NCI-H526 treated with DMSO at 0.1 percent for 48 hours (cell line): ENCODE data around the gene MYO15A.

Source experiments
- DNase-seq: peaks from one replicate; lab custom pipeline; 2025; lab: John Stamatoyannopoulos, UW

Gene MYO15A

GRCh38 chr17:18156976-18157280 is 48.4 kb downstream of the MYO15A start:
- DNase-seq = no peak

GRCh38 chr17:18157354-18157985 is 48.9 kb downstream of the MYO15A start:
- no peak for DNase-seq

GRCh38 chr17:18158022-18158600 is 49.6 kb downstream of the MYO15A start:
- DNase-seq = peak; percentile 44

GRCh38 chr17:18159551-18160120 is 51.1 kb downstream of the MYO15A start:
- DNase-seq = no peak

- DNase-seq = no peak
These were observed 51.7 kb downstream of the MYO15A start for GRCh38 chr17:18160128-18160856.

- no peak for DNase-seq
These were observed 52.9 kb downstream of the MYO15A start for GRCh38 chr17:18161207-18162145.

- no peak for DNase-seq
These were observed 55.0 kb downstream of the MYO15A start for GRCh38 chr17:18163547-18163946.

- no peak for DNase-seq
These were observed 58.3 kb downstream of the MYO15A start for GRCh38 chr17:18166894-18167293.

GRCh38 chr17:18167421-18167820 is 58.9 kb downstream of the MYO15A start:
- DNase-seq = no peak

GRCh38 chr17:18172531-18173278 is 64.1 kb downstream of the MYO15A start:
- DNase-seq = no peak

GRCh38 chr17:18173740-18174139 is 65.2 kb downstream of the MYO15A start:
- DNase-seq = no peak

- no peak for DNase-seq
These were observed 67.6 kb downstream of the MYO15A start for GRCh38 chr17:18176176-18176575.

- DNase-seq = no peak
These were observed 68.6 kb downstream of the MYO15A start for GRCh38 chr17:18177133-18177532.

GRCh38 chr17:18177722-18178121 is 69.2 kb downstream of the MYO15A start:
- DNase-seq = no peak

GRCh38 chr17:18179196-18179595 is 70.6 kb downstream of the MYO15A start:
- no peak for DNase-seq

GRCh38 chr17:18179804-18180203 is 71.2 kb downstream of the MYO15A start:
- DNase-seq = no peak

- no peak for DNase-seq
These were observed 72.8 kb downstream of the MYO15A start for GRCh38 chr17:18181358-18181757.

- DNase-seq = no peak
These were observed 73.8 kb downstream of the MYO15A start for GRCh38 chr17:18182110-18182977.

- DNase-seq = no peak
These were observed 74.4 kb downstream of the MYO15A start for GRCh38 chr17:18182978-18183333.

- peak; percentile 93 for DNase-seq
These were observed 75.0 kb downstream of the MYO15A start, which contains the start of gene ALKBH5 for GRCh38 chr17:18183334-18184142. TSS of gene ALKBH5 (plus strand) at chr17:18183828. CDS start at chr17:18184244, 416 bp downstream.
